Measurements from ENCODE around the gene PDXK.
"Not testable (repeated sequence)": the region's sequence is repeated elsewhere in the genome, so short reads cannot be mapped to it uniquely, and the experiment has no call there.

PDXK gene

DNA sequence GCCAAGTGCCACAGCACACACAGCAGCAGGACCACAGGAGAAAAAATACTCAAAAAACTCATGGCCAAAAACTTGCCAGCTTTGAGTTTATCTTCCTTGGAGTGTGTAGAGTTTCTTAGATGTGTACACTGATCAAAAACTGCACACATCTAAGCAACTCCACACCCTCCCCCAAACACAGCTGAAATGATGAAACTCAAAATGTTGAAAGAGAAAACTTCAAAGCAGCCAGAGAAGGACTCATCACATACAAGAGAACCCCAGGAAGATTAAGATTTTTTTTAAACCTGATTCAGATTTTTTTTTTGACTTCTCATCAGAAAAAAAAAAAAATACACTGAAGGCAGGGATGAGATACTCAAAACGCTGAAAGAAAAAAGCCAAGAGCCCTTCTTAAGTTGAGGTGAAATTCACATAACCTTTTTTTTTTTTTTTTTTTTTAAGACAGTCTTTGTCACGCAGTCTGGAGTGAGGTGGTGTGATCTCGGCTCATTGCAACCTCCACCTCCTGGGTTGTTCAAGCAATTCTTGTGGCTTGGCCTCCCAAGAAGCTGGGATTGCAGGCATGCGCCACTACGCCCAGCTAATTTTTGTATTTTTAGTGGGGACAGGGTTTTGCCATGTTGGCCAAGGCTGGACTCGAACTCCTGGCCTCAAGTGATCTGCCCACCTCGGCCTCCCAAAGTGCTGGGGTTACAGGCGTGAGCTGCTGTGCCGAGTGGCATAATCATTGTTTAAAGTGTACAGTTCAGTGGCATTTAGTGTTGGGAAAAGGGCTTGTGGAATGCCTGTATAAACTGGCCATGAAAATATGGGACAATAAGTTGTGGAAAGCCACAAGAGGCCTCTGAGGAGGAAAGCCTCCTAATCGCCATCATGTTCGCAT is 20.9 kb upstream of the PDXK start:
- Histone ChIP-seq H3K36me3 (ENCODE audit: insufficient read depth, low read length) (no peaks in the 10 kb centered on the region), H3K27me3 (ENCODE audit: insufficient read depth, low read length) (no peaks in the 10 kb centered on the region), H3K27ac (ENCODE audit: low read depth, low read length) (no peak overlapping the region), H3K4me3 (ENCODE audit: low read depth, low read length) (no peak overlapping the region), H3K79me2 (ENCODE audit: control insufficient read depth, insufficient read depth, low read length, unreplicated experiment) (no peaks in the 10 kb centered on the region), H2AFZ (ENCODE audit: low read length, unreplicated experiment) (no peak overlapping the region), H3K4me1 (ENCODE audit: control insufficient read depth, insufficient read depth, low read length, unreplicated experiment) (peaks cover 2% of the 10 kb centered on the region)

- H3K4me1 ChIP-seq (ENCODE audit: control insufficient read depth, insufficient read depth, low read length, unreplicated experiment), result peaks cover 10% of the 10 kb centered on the region
- not testable (repeated sequence) for H3K27ac ChIP-seq (ENCODE audit: low read depth, low read length); H3K4me3 ChIP-seq (ENCODE audit: low read depth, low read length); H3K79me2 ChIP-seq (ENCODE audit: control insufficient read depth, insufficient read depth, low read length, unreplicated experiment); H2AFZ ChIP-seq (ENCODE audit: low read length, unreplicated experiment); H3K27me3 ChIP-seq (ENCODE audit: insufficient read depth, low read length); H3K36me3 ChIP-seq (ENCODE audit: insufficient read depth, low read length)
Observed at GRCh38 chr21:43699492-43699777, 19.5 kb upstream of the PDXK start.

DNA sequence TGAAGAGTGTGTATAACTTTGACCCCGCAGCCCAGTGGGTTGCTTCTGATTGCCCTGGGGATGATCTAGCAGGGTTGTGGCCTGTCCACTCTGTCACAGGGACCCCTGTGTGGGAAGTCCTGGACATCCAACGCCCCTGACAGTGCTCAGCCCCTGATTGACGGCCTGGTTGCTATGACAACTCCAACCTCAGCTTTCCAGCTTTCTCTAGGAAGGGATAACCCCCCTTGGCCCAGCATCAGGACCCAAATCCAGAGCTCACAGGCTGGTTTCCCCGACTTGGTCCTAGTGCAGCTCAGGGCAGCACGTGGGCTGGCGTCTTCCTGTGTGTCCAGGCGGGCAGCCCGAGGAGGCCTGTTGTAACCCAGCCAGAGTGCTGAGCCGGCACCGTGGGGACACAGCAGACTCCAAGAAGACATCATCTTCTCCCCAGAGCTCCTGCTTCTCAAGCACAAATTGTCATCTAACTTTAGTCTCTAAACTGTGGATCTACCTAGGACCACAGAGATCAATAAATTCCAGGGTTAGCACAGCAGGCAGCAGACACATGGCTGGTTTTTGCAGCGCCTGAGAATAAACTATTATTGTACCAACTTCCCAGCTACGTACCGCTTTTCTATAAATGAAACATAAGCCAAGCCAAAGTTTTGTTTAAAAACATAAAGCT is 18.9 kb upstream of the PDXK start:
- Histone ChIP-seq H3K4me1 (ENCODE audit: control insufficient read depth, insufficient read depth, low read length, unreplicated experiment) (peaks cover 10% of the 10 kb centered on the region), H3K27me3 (ENCODE audit: insufficient read depth, low read length) (no peaks in the 10 kb centered on the region), H3K4me3 (ENCODE audit: low read depth, low read length) (no peak overlapping the region), H2AFZ (ENCODE audit: low read length, unreplicated experiment) (no peak overlapping the region), H3K27ac (ENCODE audit: low read depth, low read length) (no peak overlapping the region), H3K36me3 (ENCODE audit: insufficient read depth, low read length) (no peaks in the 10 kb centered on the region), H3K79me2 (ENCODE audit: control insufficient read depth, insufficient read depth, low read length, unreplicated experiment) (no peaks in the 10 kb centered on the region)

DNA sequence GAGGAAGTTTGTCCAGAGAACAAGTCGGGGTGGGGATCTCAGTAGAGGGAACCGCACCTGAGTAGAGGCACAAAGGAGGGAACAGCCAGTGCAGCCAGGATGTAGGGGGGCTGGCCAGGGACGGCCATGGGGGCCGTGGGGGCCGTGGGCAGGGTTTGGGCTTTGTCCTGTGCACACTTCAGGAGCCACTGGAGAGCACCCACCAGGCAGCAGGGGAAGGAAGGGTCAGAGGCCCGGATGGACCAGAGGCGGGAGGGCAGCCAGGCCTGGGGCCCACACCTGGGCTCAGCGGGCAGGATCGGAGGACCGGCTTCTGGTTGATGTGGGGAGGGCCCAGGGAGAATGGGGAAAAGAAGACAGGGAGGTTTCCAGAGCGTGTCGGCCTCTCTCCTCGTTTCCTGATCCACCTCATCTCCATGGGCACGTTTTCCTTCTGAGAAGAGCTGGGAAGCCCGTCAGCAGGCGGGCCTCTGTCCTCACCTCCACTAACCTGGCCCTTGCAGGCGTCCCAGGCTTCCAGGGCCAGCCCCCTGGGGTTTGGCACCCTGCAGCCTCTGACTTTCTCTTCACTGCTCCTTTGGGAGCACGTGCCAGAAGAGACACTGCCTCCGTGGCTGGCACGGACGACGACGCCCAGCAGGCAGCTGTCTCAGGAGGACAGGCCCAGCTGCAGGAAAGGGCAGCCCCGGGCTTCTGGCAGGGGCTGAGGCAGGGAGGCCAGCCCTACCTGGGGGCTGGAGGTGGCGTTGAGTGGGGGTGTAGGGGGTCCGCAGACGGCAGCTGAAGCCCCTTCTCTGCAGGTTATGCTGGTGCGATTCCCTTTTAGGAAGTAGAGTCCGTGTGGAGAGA is 16.8 kb upstream of the PDXK start:
- Histone ChIP-seq H3K4me1 (ENCODE audit: control insufficient read depth, insufficient read depth, low read length, unreplicated experiment) (peaks cover 10% of the 10 kb centered on the region), H3K79me2 (ENCODE audit: control insufficient read depth, insufficient read depth, low read length, unreplicated experiment) (no peaks in the 10 kb centered on the region), H3K4me3 (ENCODE audit: low read depth, low read length) (no peak overlapping the region), H2AFZ (ENCODE audit: low read length, unreplicated experiment) (no peak overlapping the region), H3K27ac (ENCODE audit: low read depth, low read length) (no peak overlapping the region), H3K36me3 (ENCODE audit: insufficient read depth, low read length) (no peaks in the 10 kb centered on the region), H3K27me3 (ENCODE audit: insufficient read depth, low read length) (no peaks in the 10 kb centered on the region)

- Histone ChIP-seq H3K27ac (ENCODE audit: low read depth, low read length) (no peak overlapping the region), H3K4me1 (ENCODE audit: control insufficient read depth, insufficient read depth, low read length, unreplicated experiment) (peaks cover 10% of the 10 kb centered on the region), H3K79me2 (ENCODE audit: control insufficient read depth, insufficient read depth, low read length, unreplicated experiment) (no peaks in the 10 kb centered on the region), H3K27me3 (ENCODE audit: insufficient read depth, low read length) (no peaks in the 10 kb centered on the region), H2AFZ (ENCODE audit: low read length, unreplicated experiment) (no peak overlapping the region), H3K4me3 (ENCODE audit: low read depth, low read length) (no peak overlapping the region), H3K36me3 (ENCODE audit: insufficient read depth, low read length) (no peaks in the 10 kb centered on the region)
Observed at GRCh38 chr21:43702785-43703034, 16.2 kb upstream of the PDXK start.

GRCh38 chr21:43703035-43703880 is 15.7 kb upstream of the PDXK start:
- H3K79me2 ChIP-seq (ENCODE audit: control insufficient read depth, insufficient read depth, low read length, unreplicated experiment), result no peaks in the 10 kb centered on the region
- H3K36me3 ChIP-seq (ENCODE audit: insufficient read depth, low read length), result no peaks in the 10 kb centered on the region
- H3K27ac ChIP-seq (ENCODE audit: low read depth, low read length), result no peak overlapping the region; the same call in 1 of the 2 replicates
- H3K27me3 ChIP-seq (ENCODE audit: insufficient read depth, low read length), result no peaks in the 10 kb centered on the region
- no peak overlapping the region for H3K4me3 ChIP-seq (ENCODE audit: low read depth, low read length)
- peaks cover 10% of the 10 kb centered on the region for H3K4me1 ChIP-seq (ENCODE audit: control insufficient read depth, insufficient read depth, low read length, unreplicated experiment)
- H2AFZ ChIP-seq (ENCODE audit: low read length, unreplicated experiment), result no peak overlapping the region

- Histone ChIP-seq H2AFZ (ENCODE audit: low read length, unreplicated experiment) (no peak overlapping the region), H3K4me1 (ENCODE audit: control insufficient read depth, insufficient read depth, low read length, unreplicated experiment) (peaks cover 10% of the 10 kb centered on the region), H3K4me3 (ENCODE audit: low read depth, low read length) (no peak overlapping the region), H3K79me2 (ENCODE audit: control insufficient read depth, insufficient read depth, low read length, unreplicated experiment) (no peaks in the 10 kb centered on the region), H3K36me3 (ENCODE audit: insufficient read depth, low read length) (no peaks in the 10 kb centered on the region), H3K27ac (ENCODE audit: low read depth, low read length) (no peak overlapping the region), H3K27me3 (ENCODE audit: insufficient read depth, low read length) (no peaks in the 10 kb centered on the region)
Observed at GRCh38 chr21:43707462-43707861, 11.5 kb upstream of the PDXK start.

DNA sequence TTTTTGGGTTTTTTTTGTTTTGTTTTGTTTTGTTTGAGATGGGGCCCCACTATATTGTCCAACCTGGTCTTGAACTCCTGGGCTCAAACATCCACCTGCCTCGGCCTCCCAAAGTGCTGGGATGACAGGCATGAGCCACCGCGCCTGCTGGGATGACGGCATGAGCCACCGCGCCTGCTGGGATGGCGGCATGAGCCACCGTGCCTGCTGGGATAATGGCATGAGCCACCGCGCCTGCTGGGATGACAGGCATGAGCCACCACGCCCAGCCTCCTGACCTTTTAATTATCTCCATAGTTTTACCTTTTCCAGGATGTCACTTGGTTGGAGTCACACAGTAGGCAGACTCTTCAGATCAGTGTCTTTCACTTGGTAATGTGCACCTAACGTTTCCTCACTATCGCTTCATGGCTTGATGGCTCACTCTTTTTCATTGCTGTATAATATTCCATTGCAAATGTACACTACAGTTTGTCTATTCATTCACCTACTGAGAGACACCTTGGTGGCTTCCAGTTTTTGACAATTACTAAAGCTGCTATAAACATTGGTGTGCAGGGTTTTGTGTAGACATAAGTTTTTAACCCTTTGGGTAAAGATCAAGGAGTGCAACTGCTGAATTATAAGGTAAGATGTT is 10.1 kb upstream of the PDXK start:
- no peak overlapping the region for H2AFZ ChIP-seq (ENCODE audit: low read length, unreplicated experiment)
- H3K27me3 ChIP-seq (ENCODE audit: insufficient read depth, low read length), result no peaks in the 10 kb centered on the region
- no peaks in the 10 kb centered on the region for H3K4me1 ChIP-seq (ENCODE audit: control insufficient read depth, insufficient read depth, low read length, unreplicated experiment)
- no peak overlapping the region for H3K27ac ChIP-seq (ENCODE audit: low read depth, low read length)
- no peak overlapping the region for H3K4me3 ChIP-seq (ENCODE audit: low read depth, low read length)
- H3K79me2 ChIP-seq (ENCODE audit: control insufficient read depth, insufficient read depth, low read length, unreplicated experiment), result no peaks in the 10 kb centered on the region
- no peaks in the 10 kb centered on the region for H3K36me3 ChIP-seq (ENCODE audit: insufficient read depth, low read length)

DNA sequence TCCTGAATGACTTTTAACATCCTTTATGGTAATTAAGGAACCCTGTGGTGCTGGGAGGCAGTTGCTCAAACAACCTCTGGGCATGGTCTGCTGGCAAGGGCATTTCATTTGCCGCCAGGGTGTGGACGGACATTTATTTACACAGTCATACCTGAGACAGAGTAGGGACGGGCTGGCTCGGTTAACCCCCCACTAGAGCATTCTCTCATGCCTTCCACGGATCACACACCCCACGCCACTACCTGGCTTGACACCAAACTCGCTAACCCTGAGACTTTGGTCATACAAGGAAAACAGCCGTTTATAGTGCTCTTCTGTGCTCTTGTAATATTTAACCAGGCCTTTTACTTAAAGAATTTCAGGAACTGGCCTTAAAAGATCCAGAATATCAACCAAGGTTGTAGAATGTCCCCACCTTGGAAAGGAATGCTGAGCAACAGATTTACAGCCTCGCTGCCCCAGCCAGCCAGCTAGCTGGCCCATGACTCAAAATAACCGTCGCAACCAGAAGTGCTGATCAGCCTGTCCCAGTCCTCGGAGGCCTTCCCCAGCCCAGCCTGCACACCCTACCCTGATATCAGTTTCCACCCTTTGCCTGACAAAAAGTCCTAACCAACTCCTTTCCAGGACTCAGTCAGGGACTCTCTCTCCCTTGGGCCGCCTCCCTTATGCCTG is 6.5 kb upstream of the PDXK start:
- Histone ChIP-seq H3K79me2 (ENCODE audit: control insufficient read depth, insufficient read depth, low read length, unreplicated experiment) (no peaks in the 10 kb centered on the region), H3K27ac (ENCODE audit: low read depth, low read length) (no peak overlapping the region), H2AFZ (ENCODE audit: low read length, unreplicated experiment) (peak overlapping the region; percentile 64), H3K27me3 (ENCODE audit: insufficient read depth, low read length) (no peaks in the 10 kb centered on the region), H3K4me1 (ENCODE audit: control insufficient read depth, insufficient read depth, low read length, unreplicated experiment) (no peaks in the 10 kb centered on the region), H3K36me3 (ENCODE audit: insufficient read depth, low read length) (no peaks in the 10 kb centered on the region), H3K4me3 (ENCODE audit: low read depth, low read length) (no peak overlapping the region)

Measured in ACC112 (cell line).